Neuronal stem cell (in vitro differentiated cells): ENCODE data around the gene PHKA1.

ENCODE experiments used
- DNase-seq: peaks from one replicate; pipeline ENCODE4 v3.0.0-alpha.2; 2013; ENCODE audit warnings: low spot score
- H2AFZ ChIP-seq: one replicate; pipeline ENCODE4 v1.6.1; 2013; ENCODE audit warnings: mild to moderate bottlenecking, low read length, inconsistent platforms
- H2AK5ac ChIP-seq: 2 replicates; pipeline ENCODE4 v1.6.1; 2013; ENCODE audit warnings: low read depth, mild to moderate bottlenecking, inconsistent platforms, low read length, moderate library complexity, mixed read lengths
- H2BK120ac ChIP-seq: 2 replicates; pipeline ENCODE4 v1.6.1; 2013; ENCODE audit warnings: low read depth, mild to moderate bottlenecking, inconsistent platforms, low read length, moderate library complexity, mixed read lengths
- H2BK12ac ChIP-seq: one replicate; pipeline ENCODE4 v1.6.1; 2013; ENCODE audit warnings: low read length, inconsistent platforms
- H2BK15ac ChIP-seq: 2 replicates; pipeline ENCODE4 v1.6.1; 2013; ENCODE audit warnings: mild to moderate bottlenecking, low read length, inconsistent platforms, mixed read lengths
- H2BK5ac ChIP-seq: one replicate; pipeline ENCODE4 v1.6.1; 2013; ENCODE audit warnings: inconsistent platforms, mild to moderate bottlenecking, low read length, moderate library complexity
- H3K14ac ChIP-seq: one replicate; pipeline ENCODE4 v1.6.1; 2013; ENCODE audit warnings: low read length, inconsistent platforms
- H3K18ac ChIP-seq: 2 replicates; pipeline ENCODE4 v1.6.1; 2013; ENCODE audit warnings: low read length, inconsistent platforms
- H3K23ac ChIP-seq: 2 replicates; pipeline ENCODE4 v1.6.1; 2013; ENCODE audit warnings: low read depth, mild to moderate bottlenecking, mixed read lengths, low read length, inconsistent platforms; ENCODE audit not compliant: poor library complexity
- H3K27ac ChIP-seq: replicated peaks from 3 replicates; pipeline ENCODE4 v1.5.1; 2013; ENCODE audit warnings: low read length, inconsistent platforms
- H3K27me3 ChIP-seq, 3 experiments: 2 replicates each; pipeline ENCODE4 v1.6.1; 2013; ENCODE audit warnings: low read length in 3 of 3, mild to moderate bottlenecking in 2 of 3, inconsistent platforms in 1 of 3, low read depth in 1 of 3, mixed read lengths in 1 of 3, moderate library complexity in 1 of 3; ENCODE audit not compliant: control insufficient read depth in 3 of 3, insufficient read depth in 3 of 3
- H3K36me3 ChIP-seq, 2 donors: replicated peaks in 1 of 2; 2 replicates each; pipeline ENCODE4 v1.6.1; 2013; ENCODE audit warnings: low read length in 2 of 2; ENCODE audit not compliant: control insufficient read depth in 2 of 2, insufficient read depth in 2 of 2
- H3K4ac ChIP-seq: 2 replicates; pipeline ENCODE4 v1.6.1; 2013; ENCODE audit warnings: inconsistent platforms, mild to moderate bottlenecking, low read length, moderate library complexity
- H3K4me1 ChIP-seq, 2 donors: 1 replicate in 1 of 2; 2 replicates in 1 of 2; pipeline ENCODE4 v1.6.1; 2013; ENCODE audit warnings: low read length in 2 of 2, low read depth in 1 of 2; ENCODE audit not compliant: control insufficient read depth in 2 of 2, insufficient read depth in 1 of 2
- H3K4me2 ChIP-seq: one replicate; pipeline ENCODE4 v1.6.1; 2013; ENCODE audit warnings: mild to moderate bottlenecking, low read length, inconsistent platforms; ENCODE audit not compliant: insufficient read depth, poor library complexity, severe bottlenecking
- H3K4me3 ChIP-seq, 2 donors: 2 replicates each; pipeline ENCODE4 v1.5.1; 2013; ENCODE audit warnings: low read length in 2 of 2, mild to moderate bottlenecking in 2 of 2, inconsistent platforms in 1 of 2, moderate library complexity in 1 of 2
- H3K79me1 ChIP-seq: one replicate; pipeline ENCODE4 v1.6.1; 2013; ENCODE audit warnings: low read depth, mild to moderate bottlenecking, inconsistent platforms, low read length, moderate library complexity
- H3K9ac ChIP-seq: one replicate; pipeline ENCODE4 v1.6.1; 2013; ENCODE audit warnings: mild to moderate bottlenecking, low read depth, low read length, inconsistent platforms; ENCODE audit not compliant: poor library complexity
- H3K9me3 ChIP-seq, 2 donors: replicated peaks in 1 of 2; 2 replicates each; pipeline versions ENCODE3 to v1.6.1; 2013; ENCODE audit warnings: low read length in 2 of 2, mild to moderate bottlenecking in 2 of 2, inconsistent platforms in 1 of 2, low read depth in 1 of 2, mixed read lengths in 1 of 2, moderate library complexity in 1 of 2; ENCODE audit not compliant: control insufficient read depth in 2 of 2, insufficient read depth in 1 of 2
- H4K8ac ChIP-seq: one replicate; pipeline ENCODE4 v1.6.1; 2013; ENCODE audit warnings: low read depth, mild to moderate bottlenecking, inconsistent platforms, low read length, moderate library complexity
- H4K91ac ChIP-seq: one replicate; pipeline ENCODE4 v1.6.1; 2013; ENCODE audit warnings: low read length, low read depth, mild to moderate bottlenecking, inconsistent platforms; ENCODE audit not compliant: poor library complexity
- WGBS, 2 donors: extraction: QIAGEN DNeasy Blood & Tissue Kit; methylation state at CpG; one replicate each; pipeline ENCODE4 v1.1.7; 2013; ENCODE audit warnings: missing lambda C conversion rate in 2 of 2, mixed read lengths in 1 of 2; ENCODE audit not compliant: insufficient read length in 2 of 2, insufficient replicate concordance in 1 of 2; ENCODE audit errors: extremely low coverage in 2 of 2; 5-methylcytosine and 5-hydroxymethylcytosine counted together

Gene PHKA1

DNA sequence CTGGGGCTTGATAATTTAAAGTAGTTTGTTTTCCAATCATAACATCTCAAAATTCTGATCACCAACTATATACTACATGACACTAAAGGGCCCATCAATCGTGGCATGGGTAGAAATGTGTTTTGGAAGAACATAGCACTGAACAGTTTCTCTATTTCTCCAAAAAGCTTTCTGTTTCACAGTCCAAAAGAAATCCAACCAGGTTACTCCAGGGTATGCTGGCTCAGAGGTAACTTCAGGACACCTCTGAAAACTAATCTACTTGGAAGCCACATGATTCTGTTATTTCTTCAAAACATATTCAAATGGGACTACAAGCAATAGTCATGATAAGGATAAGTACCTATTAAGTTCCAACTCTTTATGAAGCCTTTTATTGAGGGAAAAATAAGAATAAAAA is 8.3 kb downstream of the PHKA1 start:
- no peak overlapping the region for H3K4me2 ChIP-seq
- no peak overlapping the region for H3K9ac ChIP-seq
- no peak overlapping the region for H3K27ac ChIP-seq
- no peak overlapping the region for H2BK12ac ChIP-seq
- no peaks in the 10 kb centered on the region for H3K4me1 ChIP-seq
- no peak overlapping the region for H4K91ac ChIP-seq
- no peak overlapping the region for H2BK120ac ChIP-seq
- H2BK5ac ChIP-seq, result no peak overlapping the region
- no peak overlapping the region for H3K14ac ChIP-seq
- no peak overlapping the region for H2AK5ac ChIP-seq
- H3K4ac ChIP-seq, result no peak overlapping the region
- no peak overlapping the region for H3K18ac ChIP-seq
- no peak overlapping the region for H4K8ac ChIP-seq
- no peak overlapping the region for H3K4me3 ChIP-seq
- WGBS, 2 donors, result no CpG with 5 or more reads among the region's 1 CpG
- H3K79me1 ChIP-seq, result no peaks in the 10 kb centered on the region
- H3K36me3 ChIP-seq, result no peaks in the 10 kb centered on the region
- H3K23ac ChIP-seq, result no peak overlapping the region
- H3K9me3 ChIP-seq, result peaks cover 0 to 4% of the 10 kb centered on the region in 2 donors
- DNase-seq, result no peak
- H2BK15ac ChIP-seq, result no peak overlapping the region
- H2AFZ ChIP-seq, result no peak overlapping the region
- H3K27me3 ChIP-seq, result no peaks in the 10 kb centered on the region

GRCh38 chrX:72705111-72705510 is 9.0 kb downstream of the PHKA1 start:
- no peak overlapping the region for H2BK120ac ChIP-seq
- H4K91ac ChIP-seq, result no peak overlapping the region
- H2AFZ ChIP-seq, result no peak overlapping the region
- H2BK15ac ChIP-seq, result no peak overlapping the region
- H4K8ac ChIP-seq, result no peak overlapping the region
- no peak overlapping the region for H3K23ac ChIP-seq
- no peak overlapping the region for H3K4ac ChIP-seq
- no peak overlapping the region for H3K18ac ChIP-seq
- H3K4me1 ChIP-seq, result no peaks in the 10 kb centered on the region
- no peak overlapping the region for H3K27ac ChIP-seq
- no peaks in the 10 kb centered on the region for H3K36me3 ChIP-seq
- no peaks in the 10 kb centered on the region for H3K27me3 ChIP-seq
- H3K4me2 ChIP-seq, result no peak overlapping the region
- no peak for DNase-seq
- H3K9me3 ChIP-seq, result peaks cover 0 to 6% of the 10 kb centered on the region in 2 donors
- no peak overlapping the region for H3K4me3 ChIP-seq
- H2BK12ac ChIP-seq, result no peak overlapping the region
- H3K79me1 ChIP-seq, result no peaks in the 10 kb centered on the region
- no peak overlapping the region for H3K9ac ChIP-seq
- H2AK5ac ChIP-seq, result no peak overlapping the region
- no peak overlapping the region for H3K14ac ChIP-seq
- H2BK5ac ChIP-seq, result no peak overlapping the region

- no peak overlapping the region for H3K4me3 ChIP-seq
- no peak overlapping the region for H2BK120ac ChIP-seq
- no peak overlapping the region for H3K9ac ChIP-seq
- H3K27ac ChIP-seq, result no peak overlapping the region
- no peak overlapping the region for H2BK12ac ChIP-seq
- H3K27me3 ChIP-seq, result no peaks in the 10 kb centered on the region
- H2BK5ac ChIP-seq, result no peak overlapping the region
- H2AFZ ChIP-seq, result no peak overlapping the region
- WGBS, 2 donors, result no CpG with 5 or more reads among the region's 2 CpGs
- no peaks in the 10 kb centered on the region for H3K9me3 ChIP-seq
- no peaks in the 10 kb centered on the region for H3K79me1 ChIP-seq
- H4K8ac ChIP-seq, result no peak overlapping the region
- H4K91ac ChIP-seq, result no peak overlapping the region
- no peak overlapping the region for H2BK15ac ChIP-seq
- no peaks in the 10 kb centered on the region for H3K36me3 ChIP-seq
- no peak overlapping the region for H3K4ac ChIP-seq
- no peak overlapping the region for H3K23ac ChIP-seq
- no peak overlapping the region for H3K18ac ChIP-seq
- H3K4me1 ChIP-seq, result no peaks in the 10 kb centered on the region
- H3K4me2 ChIP-seq, result no peak overlapping the region
- H2AK5ac ChIP-seq, result no peak overlapping the region
- no peak for DNase-seq
- no peak overlapping the region for H3K14ac ChIP-seq
Observed at GRCh38 chrX:72694170-72694569, 19.9 kb downstream of the PHKA1 start.

GRCh38 chrX:72693477-72693876 is 20.6 kb downstream of the PHKA1 start:
- H4K91ac ChIP-seq, result no peak overlapping the region
- H3K79me1 ChIP-seq, result no peaks in the 10 kb centered on the region
- H3K27ac ChIP-seq, result no peak overlapping the region
- no CpG with 5 or more reads among the region's 1 CpG for WGBS, 2 donors
- no peak overlapping the region for H2AK5ac ChIP-seq
- no peaks in the 10 kb centered on the region for H3K36me3 ChIP-seq
- DNase-seq, result no peak
- H3K18ac ChIP-seq, result no peak overlapping the region
- H3K23ac ChIP-seq, result no peak overlapping the region
- H2BK12ac ChIP-seq, result no peak overlapping the region
- H3K4me1 ChIP-seq, result no peaks in the 10 kb centered on the region
- no peak overlapping the region for H2BK120ac ChIP-seq
- no peak overlapping the region for H2BK5ac ChIP-seq
- H3K9me3 ChIP-seq, result no peaks in the 10 kb centered on the region
- H2BK15ac ChIP-seq, result no peak overlapping the region
- no peak overlapping the region for H3K14ac ChIP-seq
- H3K4me3 ChIP-seq, result no peak overlapping the region
- H3K4me2 ChIP-seq, result no peak overlapping the region
- no peak overlapping the region for H3K9ac ChIP-seq
- no peak overlapping the region for H2AFZ ChIP-seq
- no peaks in the 10 kb centered on the region for H3K27me3 ChIP-seq
- H4K8ac ChIP-seq, result no peak overlapping the region
- H3K4ac ChIP-seq, result no peak overlapping the region
